NOMO-1 (cell line): ENCODE data around the gene PDZK1IP1.
A peak's percentile ranks its signal among the peaks of the same experiment; 100 is the strongest.
"Not testable (repeated sequence)": the region's sequence is repeated elsewhere in the genome, so short reads cannot be mapped to it uniquely, and the experiment has no call there.

ENCODE experiments used
- DNase-seq, 2 experiments: peaks; one replicate each; lab custom pipeline; 2025; ENCODE audit not compliant: unreplicated experiment in 2 of 2; lab: John Stamatoyannopoulos, UW

PDZK1IP1 gene

GRCh38 chr1:47198214-47198613 lies 8.4 kb upstream of the PDZK1IP1 start:
- no peak for DNase-seq

DNA sequence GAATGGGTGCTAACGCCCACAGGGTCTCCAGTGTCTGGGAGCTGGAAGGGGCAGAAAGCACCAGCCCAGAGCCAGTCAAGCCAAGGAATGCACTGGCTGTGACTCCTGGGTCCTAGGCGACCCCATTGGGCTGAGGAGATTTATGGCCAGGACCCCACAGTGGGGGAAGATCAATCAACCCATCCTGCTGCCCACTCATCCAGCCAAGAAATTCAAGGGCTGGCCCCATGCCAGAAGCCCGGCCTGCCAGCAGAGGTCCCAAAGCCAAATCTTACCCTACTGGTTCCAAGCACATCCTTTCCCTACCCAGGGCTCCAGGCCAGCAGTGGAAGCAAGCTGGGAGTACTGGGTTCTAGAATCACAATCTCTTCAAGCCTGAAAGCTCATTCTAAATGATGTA lies 6.8 kb upstream of the PDZK1IP1 start:
- no peak for DNase-seq

- not testable (repeated sequence) for DNase-seq
Observed at GRCh38 chr1:47195981-47196380, 6.1 kb upstream of the PDZK1IP1 start.

GRCh38 chr1:47194311-47194710 lies 4.5 kb upstream of the PDZK1IP1 start:
- DNase-seq, result no peak

- not testable (repeated sequence) for DNase-seq
Observed at GRCh38 chr1:47193496-47193895, 3.7 kb upstream of the PDZK1IP1 start.

DNA sequence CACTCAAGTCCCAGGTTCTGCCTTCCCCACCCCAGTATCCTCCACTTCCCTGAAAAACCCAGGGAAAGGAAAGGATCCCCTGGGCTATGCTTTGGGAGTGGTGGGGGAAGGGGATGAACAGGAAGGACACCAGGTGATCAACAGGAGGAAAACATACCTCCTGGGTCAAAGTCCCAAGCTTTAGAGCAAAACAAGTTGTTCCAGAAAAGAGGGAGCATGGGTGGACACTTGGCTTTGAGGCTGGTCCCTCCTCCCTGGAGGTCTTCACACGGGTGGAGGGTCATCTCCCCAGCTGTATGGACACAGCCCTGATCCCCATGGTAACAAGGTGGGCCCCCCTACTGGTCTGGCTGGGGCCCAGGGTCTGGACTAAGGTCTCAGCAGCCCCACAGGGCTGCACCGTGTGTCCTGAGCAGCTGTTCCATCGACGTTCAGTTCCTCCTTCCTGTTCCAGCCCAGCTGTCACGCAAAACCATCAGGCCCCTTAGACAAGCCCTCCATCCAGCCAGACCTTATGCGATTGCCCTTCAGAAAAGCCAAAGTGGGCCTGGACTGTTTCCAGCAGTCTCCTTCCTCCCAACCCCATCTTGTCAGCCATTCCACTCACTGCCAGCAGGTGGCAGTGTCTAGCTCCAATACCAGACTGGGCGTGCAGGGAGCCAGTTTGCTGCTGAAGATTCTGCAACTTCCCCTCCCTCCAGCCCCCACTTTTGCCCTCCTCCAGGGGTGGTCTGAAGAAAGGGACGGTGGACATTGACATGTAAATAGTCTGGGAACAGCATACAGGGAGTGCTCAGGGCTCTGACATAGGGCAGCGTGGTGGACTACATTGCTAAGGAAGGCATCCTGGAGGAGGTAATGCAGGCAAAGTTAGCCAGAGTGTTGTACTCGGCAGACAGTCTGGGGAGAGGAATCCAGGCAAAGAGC lies 2.9 kb upstream of the PDZK1IP1 start:
- peak; percentile 33 to 56 for DNase-seq

GRCh38 chr1:47191940-47192457 lies 2.2 kb upstream of the PDZK1IP1 start:
- DNase-seq, result no peak

- no peak for DNase-seq
Observed at GRCh38 chr1:47190857-47191256, 1.0 kb upstream of the PDZK1IP1 start.

DNA sequence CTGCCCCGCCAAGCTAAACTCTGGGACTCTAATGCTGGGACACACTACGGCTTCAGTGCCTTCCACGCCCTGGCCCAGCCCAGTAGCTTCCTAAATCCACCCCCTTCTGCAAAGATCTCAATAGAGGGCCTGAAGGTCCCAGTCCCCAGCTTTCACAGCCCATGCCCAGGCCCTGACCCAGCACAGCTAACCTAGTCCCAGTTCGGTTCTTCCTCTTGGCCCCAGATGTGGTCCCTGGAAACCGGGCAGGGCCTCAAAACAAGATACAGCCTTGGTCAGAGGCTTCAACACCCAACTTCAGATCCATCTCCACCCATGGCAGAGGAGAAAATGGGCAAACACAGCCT lies 646 bp upstream of the PDZK1IP1 start:
- no peak for DNase-seq

DNA sequence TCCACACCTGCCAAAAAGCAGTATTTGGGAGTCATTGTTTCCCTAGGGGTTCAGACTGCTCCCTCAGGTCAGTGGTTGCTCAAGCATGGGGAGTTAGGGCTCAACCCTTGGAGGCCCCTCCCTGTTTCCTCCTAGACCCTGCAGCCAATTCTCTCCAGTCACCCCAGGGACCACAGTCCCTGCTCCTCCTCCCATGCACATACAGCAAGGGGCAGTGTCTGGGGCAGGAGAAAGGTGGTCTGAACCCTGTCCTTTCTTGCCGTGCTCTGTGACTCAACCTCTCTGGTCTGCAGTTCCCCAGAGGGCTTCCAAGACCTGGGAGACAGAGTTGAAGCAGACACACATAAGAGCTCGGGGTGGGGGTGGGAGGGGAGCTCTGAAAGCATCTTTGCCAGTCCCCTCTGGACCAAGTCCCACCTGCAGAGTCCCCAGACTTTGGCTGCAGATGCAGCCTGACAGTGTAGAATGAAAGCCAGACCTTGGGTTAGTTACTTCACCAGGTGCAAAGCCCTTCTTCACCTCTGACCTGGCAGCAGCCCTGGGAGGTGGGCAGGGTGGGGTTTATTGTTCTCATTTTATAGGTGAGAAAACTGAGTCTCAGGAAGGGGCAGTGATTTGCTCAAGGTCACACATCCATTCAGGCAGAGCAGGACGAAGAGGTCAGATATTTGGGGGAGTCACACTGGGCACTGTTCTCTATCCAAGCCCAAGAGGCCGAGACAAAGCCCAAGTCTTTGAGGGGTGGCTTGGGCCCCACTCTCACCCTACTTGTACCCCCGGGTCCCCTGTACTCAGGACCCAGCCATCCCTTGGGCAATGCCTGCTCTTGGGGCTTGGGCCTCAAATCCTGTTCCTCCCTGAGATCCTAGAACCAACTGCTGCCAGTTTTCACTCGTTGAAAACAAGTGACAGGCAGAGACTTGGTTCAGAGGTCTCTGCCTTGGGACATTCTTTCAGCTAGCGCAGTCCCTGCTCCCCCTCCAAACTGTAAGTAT lies 748 bp downstream of the PDZK1IP1 start:
- DNase-seq, result no peak

DNA sequence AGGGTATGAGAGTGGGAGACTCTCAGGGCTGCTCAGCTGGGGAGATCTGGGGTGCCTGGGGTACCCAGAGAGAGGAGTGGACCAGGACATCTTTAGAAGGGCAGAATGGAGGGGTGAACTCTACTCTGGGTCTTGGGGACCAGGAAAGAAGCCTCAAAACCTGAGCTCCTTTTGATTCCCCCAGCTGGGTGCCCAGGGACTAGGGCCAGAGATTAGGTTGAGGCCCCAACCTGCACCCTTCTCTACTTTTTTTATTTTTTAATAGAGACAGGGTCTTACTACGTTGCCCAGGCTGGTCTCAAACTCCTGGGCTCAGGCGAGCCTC lies 1.9 kb downstream of the PDZK1IP1 start:
- no peak for DNase-seq

DNA sequence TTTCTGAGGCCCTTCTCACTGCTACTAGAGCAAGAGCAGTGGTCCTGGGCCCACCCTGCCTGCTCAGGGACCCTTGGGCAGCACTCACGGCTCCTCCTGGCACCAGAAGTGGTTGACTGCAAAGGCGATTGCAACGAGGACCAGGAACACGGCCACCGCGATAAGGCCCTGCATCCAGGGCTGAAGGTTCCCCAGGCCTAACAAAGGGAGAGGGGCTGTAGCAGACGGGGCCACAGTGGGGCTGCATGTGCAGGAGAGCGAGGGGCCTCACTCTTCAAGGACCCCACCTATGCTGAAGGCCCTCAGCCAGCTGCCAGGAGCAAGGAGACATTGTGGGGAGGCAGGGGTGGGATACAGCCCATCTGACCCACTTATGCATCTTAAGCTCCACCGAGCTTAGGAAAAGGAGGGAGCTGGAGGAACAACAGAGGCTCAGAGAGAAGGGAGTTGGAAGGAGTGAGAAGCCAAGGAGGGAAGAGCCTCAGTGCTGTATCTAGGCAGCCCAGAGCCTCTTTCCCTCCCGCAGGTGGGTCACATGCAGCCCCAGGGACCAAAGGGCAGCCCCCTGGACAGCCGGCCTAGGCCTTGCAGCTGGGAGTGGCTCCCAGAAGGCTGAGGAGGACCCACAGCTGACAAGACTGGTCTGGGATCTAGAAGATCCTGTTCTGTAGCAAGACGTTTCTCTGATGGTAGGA lies 2.5 kb downstream of the PDZK1IP1 start:
- no peak for DNase-seq

GRCh38 chr1:47186267-47187185 lies 3.3 kb downstream of the PDZK1IP1 start:
- no peak for DNase-seq

DNA sequence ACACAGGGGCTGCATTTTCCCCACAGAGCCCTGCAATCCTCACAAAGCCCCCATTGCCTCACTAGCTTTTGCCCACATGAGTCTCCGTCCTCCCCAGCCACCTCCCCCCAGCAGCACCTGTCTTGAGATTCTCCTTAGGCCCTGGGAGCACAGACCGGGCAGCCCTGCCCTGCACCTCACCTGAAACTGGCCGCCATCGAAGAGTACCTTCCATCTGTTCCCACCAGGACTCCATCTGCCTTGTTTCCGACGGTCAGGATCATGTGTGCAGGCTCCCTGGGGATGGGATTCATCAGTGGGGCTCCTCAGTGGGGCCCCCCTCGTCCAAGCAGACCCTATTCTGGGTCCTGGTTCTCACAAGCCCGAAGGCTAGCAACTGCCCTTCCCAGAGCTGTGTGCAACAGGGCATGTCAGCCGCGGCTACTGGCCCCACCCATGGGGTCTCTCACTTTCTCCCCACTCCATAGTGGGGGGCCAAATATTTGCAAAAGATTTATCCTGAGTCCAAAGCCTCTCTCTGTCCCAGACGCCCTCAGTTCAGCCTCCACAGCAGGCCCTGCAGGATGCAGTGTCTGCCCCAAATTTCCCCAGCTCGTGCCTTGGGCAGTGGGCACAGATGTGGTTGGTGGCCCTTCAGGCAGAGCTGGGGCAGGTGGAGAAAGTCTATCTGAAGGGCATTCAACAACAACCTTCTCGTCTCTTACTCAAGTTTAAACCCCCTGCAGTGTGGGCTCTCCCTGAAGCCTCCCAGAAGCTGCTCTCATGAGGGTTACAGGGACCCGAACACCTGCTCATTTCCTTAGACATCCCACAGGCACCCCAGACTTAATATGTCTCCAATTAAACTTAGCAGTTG lies 4.8 kb downstream of the PDZK1IP1 start:
- DNase-seq, result no peak

GRCh38 chr1:47184090-47184821 lies 5.6 kb downstream of the PDZK1IP1 start:
- DNase-seq, result no peak

- DNase-seq, result no peak
Observed at GRCh38 chr1:47183308-47184089, 6.3 kb downstream of the PDZK1IP1 start.

GRCh38 chr1:47182676-47183235 lies 7.1 kb downstream of the PDZK1IP1 start:
- DNase-seq, result no peak
